Right cardiac atrium (tissue), 5 donors: ENCODE results near the gene CASKIN1. TPM values are rescaled to one million over a fixed set of nuclear protein-coding genes. Genes with fewer than 3 reads are reported as not detected.

Source experiments
- microRNA-seq, 2 donors: library from miRNA; unstranded; fragments of <30 nt; microRNA quantifications; one replicate each; pipeline ENCODE4 v1.2.0, GENCODE V29; 2020 to 2021
- polyA plus RNA-seq: library from polyadenylated mRNA; stranded (reverse); fragments of 200-250 nt; gene quantifications from one replicate; pipeline ENCODE4 v1.2.3, GENCODE V29; 2013
- total RNA-seq, 4 donors: library from RNA; stranded (reverse); fragmentation: NEBNext Ultra II Directional; extraction: Animal tissue kit (Norgen Biotek cat#: 25700); gene quantifications; one replicate each; pipeline ENCODE4 v1.2.1, GENCODE V29; 2021
- donor health status: healthy with polysubstance abuse.
- donor health status: DM: no; HTN: yes; CAD: no.
- donor health status: DM: no; HTN: no; CAD: no.
- donor health status: DM: no; HTN: yes; CAD: no; lungs with severe emphysema.
- donor health status: DM: yes; HTN: yes; CAD: no.

CASKIN1 gene
- total and polyA plus RNA-seq, 5 donors: 9.3 to 26.5 (median 10.1) TPM

Small RNA genes lying within 50 kb of the gene (microRNA-seq; reads per million reads assigned to microRNA genes)
- gene MIR3180-5 (0 reads per million in 2 donors), gene MIR4516 (0 to 0.54 reads per million in 2 donors)

Other genes with a start within 250 kb of the CASKIN1 start
- 10 to 100 TPM; 21.1 to 47.2 (median 24.2) TPM for gene RPL3L, start 241.9 kb downstream of the CASKIN1 start, total RNA-seq
- gene RPL3L, start 241.9 kb downstream of the CASKIN1 start, polyA plus RNA-seq: 37.3 TPM
- gene NDUFB10, start 237.1 kb downstream of the CASKIN1 start, total RNA-seq: 100 to 1,000 TPM; 397 to 535 (median 467) TPM
- 1,316 TPM for gene NDUFB10, start 237.1 kb downstream of the CASKIN1 start, polyA plus RNA-seq
- gene RPS2, start 231.8 kb downstream of the CASKIN1 start, total RNA-seq: 1,000 to 10,000 TPM in 3 of 4 donors, 100 to 1,000 TPM in 1; 947 to 1,371 (median 1,063) TPM
- gene RPS2, start 231.8 kb downstream of the CASKIN1 start, polyA plus RNA-seq: 1,244 TPM
- gene RNF151, start 229.7 kb downstream of the CASKIN1 start, total RNA-seq: not detected
- gene RNF151, start 229.7 kb downstream of the CASKIN1 start, polyA plus RNA-seq: not detected
- 10 to 100 TPM; 19.0 to 22.8 (median 19.7) TPM for gene TBL3, start 224.6 kb downstream of the CASKIN1 start, total RNA-seq
- 39.6 TPM for gene TBL3, start 224.6 kb downstream of the CASKIN1 start, polyA plus RNA-seq
- gene NOXO1, start 215.1 kb downstream of the CASKIN1 start, total RNA-seq: not detected
- 0.29 TPM for gene NOXO1, start 215.1 kb downstream of the CASKIN1 start, polyA plus RNA-seq
- gene GFER, start 212.4 kb downstream of the CASKIN1 start, total RNA-seq: 10 to 100 TPM; 19.6 to 25.7 (median 22.2) TPM
- 31.7 TPM for gene GFER, start 212.4 kb downstream of the CASKIN1 start, polyA plus RNA-seq
- gene SYNGR3, start 206.6 kb downstream of the CASKIN1 start, total RNA-seq: 1 to 10 TPM in 1 of 4 donors, under 1 TPM in 3; 0.57 to 1.0 (median 0.68) TPM
- 1.4 TPM for gene SYNGR3, start 206.6 kb downstream of the CASKIN1 start, polyA plus RNA-seq
- gene ZNF598, start 186.8 kb downstream of the CASKIN1 start, total RNA-seq: 10 to 100 TPM; 16.8 to 20.5 (median 17.5) TPM
- gene ZNF598, start 186.8 kb downstream of the CASKIN1 start, polyA plus RNA-seq: 14.0 TPM
- gene NPW, start 176.8 kb downstream of the CASKIN1 start, total RNA-seq: not detected
- gene NPW, start 176.8 kb downstream of the CASKIN1 start, polyA plus RNA-seq: not detected
- gene NHERF2, start 169.7 kb downstream of the CASKIN1 start, total RNA-seq: 100 to 1,000 TPM; 131 to 257 (median 158) TPM
- gene NHERF2, start 169.7 kb downstream of the CASKIN1 start, polyA plus RNA-seq: 228 TPM
- gene NTHL1, start 148.8 kb downstream of the CASKIN1 start, total RNA-seq: 10 to 100 TPM in 3 of 4 donors, 1 to 10 TPM in 1; 4.3 to 14.0 (median 12.5) TPM
- gene NTHL1, start 148.8 kb downstream of the CASKIN1 start, polyA plus RNA-seq: 21.3 TPM
- gene TSC2, start 148.6 kb downstream of the CASKIN1 start, total RNA-seq: 10 to 100 TPM; 67.3 to 72.4 (median 69.4) TPM
- gene TSC2, start 148.6 kb downstream of the CASKIN1 start, polyA plus RNA-seq: 34.7 TPM
- 100 to 1,000 TPM in 2 of 4 donors, 10 to 100 TPM in 2; 95.9 to 111 (median 99.1) TPM for gene PKD1, start 60.7 kb downstream of the CASKIN1 start, total RNA-seq
- gene PKD1, start 60.7 kb downstream of the CASKIN1 start, polyA plus RNA-seq: 98.4 TPM
- gene RAB26, start 48.0 kb downstream of the CASKIN1 start, total RNA-seq: under 1 TPM in 3 of 4 donors, not detected in 1; 0.24 to 0.89 (median 0.88) TPM
- 0.95 TPM for gene RAB26, start 48.0 kb downstream of the CASKIN1 start, polyA plus RNA-seq
- 10 to 100 TPM; 26.1 to 39.2 (median 33.0) TPM for gene TRAF7, start 40.8 kb downstream of the CASKIN1 start, total RNA-seq
- gene TRAF7, start 40.8 kb downstream of the CASKIN1 start, polyA plus RNA-seq: 17.7 TPM
- gene MLST8, start 8.8 kb upstream of the CASKIN1 start, total RNA-seq: 10 to 100 TPM; 24.2 to 29.3 (median 27.0) TPM
- 33.3 TPM for gene MLST8, start 8.8 kb upstream of the CASKIN1 start, polyA plus RNA-seq
- gene BRICD5, start 14.3 kb upstream of the CASKIN1 start, total RNA-seq: 10 to 100 TPM in 1 of 4 donors, 1 to 10 TPM in 3; 6.8 to 11.0 (median 7.9) TPM
- 3.4 TPM for gene BRICD5, start 14.3 kb upstream of the CASKIN1 start, polyA plus RNA-seq
- 10 to 100 TPM; 20.2 to 24.8 (median 21.5) TPM for gene PGP, start 18.2 kb upstream of the CASKIN1 start, total RNA-seq
- gene PGP, start 18.2 kb upstream of the CASKIN1 start, polyA plus RNA-seq: 19.3 TPM
- 10 to 100 TPM; 11.8 to 16.1 (median 14.2) TPM for gene E4F1, start 27.0 kb upstream of the CASKIN1 start, total RNA-seq
- gene E4F1, start 27.0 kb upstream of the CASKIN1 start, polyA plus RNA-seq: 13.7 TPM
- gene DNASE1L2, start 39.8 kb upstream of the CASKIN1 start, total RNA-seq: under 1 TPM; 0.17 to 0.43 (median 0.33) TPM
- gene DNASE1L2, start 39.8 kb upstream of the CASKIN1 start, polyA plus RNA-seq: 0.48 TPM
- gene ECI1, start 55.0 kb upstream of the CASKIN1 start, total RNA-seq: 100 to 1,000 TPM; 110 to 145 (median 121) TPM
- gene ECI1, start 55.0 kb upstream of the CASKIN1 start, polyA plus RNA-seq: 166 TPM
- gene RNPS1, start 71.5 kb upstream of the CASKIN1 start, total RNA-seq: 100 to 1,000 TPM; 103 to 114 (median 110) TPM
- 105 TPM for gene RNPS1, start 71.5 kb upstream of the CASKIN1 start, polyA plus RNA-seq
- 10 to 100 TPM in 1 of 4 donors, 1 to 10 TPM in 3; 7.7 to 11.3 (median 8.5) TPM for gene ABCA3, start 144.1 kb upstream of the CASKIN1 start, total RNA-seq
- 6.9 TPM for gene ABCA3, start 144.1 kb upstream of the CASKIN1 start, polyA plus RNA-seq
- 1 to 10 TPM in 3 of 4 donors, under 1 TPM in 1; 0.78 to 1.9 (median 1.5) TPM for gene CCNF, start 232.8 kb upstream of the CASKIN1 start, total RNA-seq
- gene CCNF, start 232.8 kb upstream of the CASKIN1 start, polyA plus RNA-seq: 0.70 TPM